Activated gamma-delta T cell (primary cell): ENCODE data around the gene TBXAS1.
"Not testable (repeated sequence)": the region's sequence is repeated elsewhere in the genome, so short reads cannot be mapped to it uniquely, and the experiment has no call there.

Experiments
- DNase-seq: peaks from one replicate; lab custom pipeline; 2025; lab: John Stamatoyannopoulos, UW

The TBXAS1 gene

GRCh38 chr7:139893461-139893860 is 64.4 kb downstream of the TBXAS1 start:
- no peak for DNase-seq

GRCh38 chr7:139893999-139894398 is 64.9 kb downstream of the TBXAS1 start:
- no peak for DNase-seq

- no peak for DNase-seq
Measured at GRCh38 chr7:139895141-139895829, 66.2 kb downstream of the TBXAS1 start.

GRCh38 chr7:139896288-139896687 is 67.2 kb downstream of the TBXAS1 start:
- DNase-seq: no peak

- no peak for DNase-seq
Measured at GRCh38 chr7:139896831-139897230, 67.8 kb downstream of the TBXAS1 start.

- DNase-seq: no peak
Measured at GRCh38 chr7:139897422-139898090, 68.5 kb downstream of the TBXAS1 start.

- DNase-seq: no peak
Measured at GRCh38 chr7:139898483-139898882, 69.4 kb downstream of the TBXAS1 start.

GRCh38 chr7:139899328-139899955 is 70.4 kb downstream of the TBXAS1 start:
- DNase-seq: no peak

GRCh38 chr7:139900326-139900725 is 71.3 kb downstream of the TBXAS1 start:
- no peak for DNase-seq

- DNase-seq: no peak
Measured at GRCh38 chr7:139901056-139901795, 72.2 kb downstream of the TBXAS1 start.

- DNase-seq: no peak
Measured at GRCh38 chr7:139901901-139902300, 72.8 kb downstream of the TBXAS1 start.

- no peak for DNase-seq
Measured at GRCh38 chr7:139902436-139903102, 73.5 kb downstream of the TBXAS1 start.

- DNase-seq: not testable (repeated sequence)
Measured at GRCh38 chr7:139903103-139903477, 74.0 kb downstream of the TBXAS1 start.

- DNase-seq: no peak
Measured at GRCh38 chr7:139906879-139907278, 77.8 kb downstream of the TBXAS1 start.

GRCh38 chr7:139908792-139909191 is 79.7 kb downstream of the TBXAS1 start:
- DNase-seq: no peak

- no peak for DNase-seq
Measured at GRCh38 chr7:139909379-139910050, 80.5 kb downstream of the TBXAS1 start.

GRCh38 chr7:139913021-139913844 is 84.2 kb downstream of the TBXAS1 start:
- DNase-seq: no peak

- no peak for DNase-seq
Measured at GRCh38 chr7:139913845-139914135, 84.7 kb downstream of the TBXAS1 start.

- no peak for DNase-seq
Measured at GRCh38 chr7:139914306-139915267, 85.5 kb downstream of the TBXAS1 start.
